ENCODE data around the gene EIF2B4.

- TF ChIP-seq CTCF (conservative IDR thresholded peaks at IDR 0.05; ENCODE audit: low read length) (no peak), EZH2phosphoT487 (IDR thresholded peaks at IDR 0.05; ENCODE audit: borderline replicate concordance, low read depth, low read length) (no peak)
Observed at GRCh38 chr2:27356056-27356381, 14.1 kb downstream of the EIF2B4 start.

Measured in OCI-LY7 (cell line).